Kidney (tissue), 14 donors: Measurements from ENCODE around the gene CFDP1. TPM values are rescaled to one million over a fixed set of nuclear protein-coding genes. Genes with fewer than 3 reads are reported as not detected.

Experiments
- DNase-seq, 5 donors: peaks; one replicate each; pipeline ENCODE4 v3.0.0-alpha.2; 2013 to 2020
- FAIRE-seq: peaks from 2 replicates; lab custom pipeline; 2012; peaks lifted over from hg19 to GRCh38; lab: Jason Lieb, UNC
- H3K27ac ChIP-seq, 2 donors: one replicate each; pipeline ENCODE4 v1.7.0; 2013; ENCODE audit warnings: low read depth in 2 of 2, low read length in 2 of 2, inconsistent platforms in 1 of 2
- H3K27me3 ChIP-seq: one replicate; pipeline ENCODE4 v1.7.1; 2013; ENCODE audit warnings: low read length, inconsistent platforms; ENCODE audit not compliant: control insufficient read depth, insufficient read depth
- H3K36me3 ChIP-seq, 3 donors: one replicate each; pipeline versions ENCODE4 v1.7.0 to v1.7.1; 2013; ENCODE audit warnings: low read length in 3 of 3, control low read depth in 1 of 3, inconsistent platforms in 1 of 3; ENCODE audit not compliant: insufficient read depth in 3 of 3, control insufficient read depth in 2 of 3
- H3K4me1 ChIP-seq, 3 donors: one replicate each; pipeline versions ENCODE4 v1.7.0 to v1.7.1; 2013; ENCODE audit warnings: low read length in 3 of 3, inconsistent platforms in 1 of 3, low read depth in 1 of 3; ENCODE audit not compliant: control insufficient read depth in 2 of 3, insufficient read depth in 2 of 3
- H3K4me3 ChIP-seq, 3 donors: one replicate each; pipeline versions ENCODE4 v1.7.0 to v1.8.1; 2013; ENCODE audit warnings: low read length in 3 of 3, control low read depth in 1 of 3, inconsistent platforms in 1 of 3
- H3K9ac ChIP-seq, 3 donors: one replicate each; pipeline versions ENCODE4 v1.7.0 to v1.7.1; 2013; ENCODE audit warnings: low read length in 3 of 3, control low read depth in 1 of 3, inconsistent platforms in 1 of 3
- H3K9me3 ChIP-seq, 3 donors: one replicate each; pipeline versions ENCODE4 v1.7.0 to v1.7.1; 2013; ENCODE audit warnings: low read length in 3 of 3, control low read depth in 1 of 3, inconsistent platforms in 1 of 3; ENCODE audit not compliant: control insufficient read depth in 2 of 3, insufficient read depth in 1 of 3
- CTCF ChIP-seq: IDR thresholded peaks from 3 replicates; pipeline ENCODE4 v1.5.1; 2012; ENCODE audit warnings: mild to moderate bottlenecking, moderate library complexity, borderline replicate concordance; ENCODE audit not compliant: insufficient read depth; ENCODE audit errors: extremely low read depth
- intact Hi-C: fragments of 100-400 bp; cut with DNase I; formaldehyde crosslinking; loops from one replicate; pipeline ENCODE4 v1.11.1; 2022
- polyA plus RNA-seq: library from polyadenylated mRNA; stranded (reverse); fragments of 350-450 nt; fragmentation: Illumina TruSeq; extraction: RNeasy Lipid Tissue Mini Kit (QIAGEN cat#74804); gene quantifications from one replicate; pipeline ENCODE4 v1.2.3, GENCODE V29; 2014; ENCODE audit warnings: low read depth, low replicate concordance; ENCODE audit not compliant: insufficient read depth
- total RNA-seq: library from RNA; stranded (reverse); fragmentation: NEBNext Ultra II Directional; extraction: Animal tissue kit (Norgen Biotek cat#: 25700); gene quantifications from one replicate; pipeline ENCODE4 v1.2.1, GENCODE V29; 2021
- donor health status: control.
- donor health status: control.
- donor health status: control.
- donor health status: control.
- donor health status: control.
- donor health status: DM: yes; HTN: yes; CAD: no.
- donor health status: Normal renal cell carcinoma (clear cell type).

CFDP1 gene
- total and polyA plus RNA-seq, 2 donors from 2014 or later: 53.5 to 148 TPM

GRCh38 chr16:75319513-75320411 lies 113.5 kb downstream of the CFDP1 start:
- H3K9ac ChIP-seq: no peak overlapping the region

GRCh38 chr16:75318737-75319136 lies 114.6 kb downstream of the CFDP1 start:
- no peak overlapping the region for H3K27ac ChIP-seq
- no peak for DNase-seq
- H3K9ac ChIP-seq: no peak overlapping the region
- no peak for TF ChIP-seq CTCF
- intact Hi-C loops: no loop called here
- H3K4me1 ChIP-seq: peaks cover 0 to 8% (median 2%) of the 10 kb centered on the region in 3 donors
- H3K4me3 ChIP-seq: no peak overlapping the region
- no peaks in the 10 kb centered on the region for H3K9me3 ChIP-seq
- H3K27me3 ChIP-seq: no peaks in the 10 kb centered on the region
- no peaks in the 10 kb centered on the region for H3K36me3 ChIP-seq
- FAIRE-seq: no peak

More at GRCh38 chr16:75319513-75320411, 113.5 kb downstream of the CFDP1 start:
- intact Hi-C loops: no loop called here
- no peaks in the 10 kb centered on the region for H3K27me3 ChIP-seq
- no peak overlapping the region for H3K4me3 ChIP-seq
- peaks cover 2 to 11% (median 4%) of the 10 kb centered on the region in 3 donors for H3K4me1 ChIP-seq
- no peak overlapping the region for H3K27ac ChIP-seq
- no peak for DNase-seq
- FAIRE-seq: no peak
- H3K36me3 ChIP-seq: no peaks in the 10 kb centered on the region
- no peaks in the 10 kb centered on the region for H3K9me3 ChIP-seq
- TF ChIP-seq CTCF: no peak

GRCh38 chr16:75317532-75317931 lies 115.8 kb downstream of the CFDP1 start:
- no peak overlapping the region for H3K27ac ChIP-seq
- DNase-seq (no peak), FAIRE-seq (no peak)
- no peaks in the 10 kb centered on the region for H3K36me3 ChIP-seq
- no peak overlapping the region for H3K4me3 ChIP-seq
- H3K9me3 ChIP-seq: no peaks in the 10 kb centered on the region
- no peaks in the 10 kb centered on the region for H3K27me3 ChIP-seq
- intact Hi-C loops: no loop called here
- H3K9ac ChIP-seq: no peak overlapping the region
- no peak for TF ChIP-seq CTCF
- H3K4me1 ChIP-seq: peaks cover 0 to 2% (median 0%) of the 10 kb centered on the region in 3 donors
